Smooth muscle cell (in vitro differentiated cells): ENCODE measurements around the gene ADGRL2. TPM values are rescaled to one million over a fixed set of nuclear protein-coding genes. Genes with fewer than 3 reads are reported as not detected.

Source experiments
- DNase-seq: peaks from one replicate; lab custom pipeline; 2025; ENCODE audit not compliant: unreplicated experiment; lab: John Stamatoyannopoulos, UW
- H2AFZ ChIP-seq: fragments of 200-600 bp; sonication (generic); 2 replicates; pipeline ENCODE4 v1.6.0; 2016; ENCODE audit warnings: antibody characterized with exemption, low read depth, mild to moderate bottlenecking
- H3F3A ChIP-seq: fragments of 200-600 bp; sonication (generic); 2 replicates; pipeline ENCODE4 v1.6.0; 2017; ENCODE audit warnings: antibody characterized with exemption, low read depth
- H3K27ac ChIP-seq: fragments of 200-600 bp; sonication (generic); 2 replicates; pipeline ENCODE4 v1.5.1; 2016; ENCODE audit warnings: low read depth, mild to moderate bottlenecking
- H3K27me3 ChIP-seq: fragments of 200-600 bp; sonication (generic); 2 replicates; pipeline ENCODE4 v1.6.1; 2016; ENCODE audit warnings: low read depth, mild to moderate bottlenecking
- H3K36me3 ChIP-seq: fragments of 200-600 bp; sonication (generic); 2 replicates; pipeline ENCODE4 v1.5.1; 2016; ENCODE audit warnings: low read depth
- H3K4me1 ChIP-seq: fragments of 200-600 bp; sonication (generic); 2 replicates; pipeline ENCODE4 v1.5.1; 2016; ENCODE audit warnings: low read depth
- H3K4me2 ChIP-seq: fragments of 200-600 bp; sonication (generic); 2 replicates; pipeline ENCODE4 v1.6.0; 2016; ENCODE audit warnings: mild to moderate bottlenecking
- H3K4me3 ChIP-seq: fragments of 200-600 bp; sonication (generic); 2 replicates; pipeline ENCODE4 v1.5.1; 2016; ENCODE audit warnings: mild to moderate bottlenecking
- H3K79me2 ChIP-seq: fragments of 200-600 bp; sonication (generic); 2 replicates; pipeline ENCODE4 v1.6.0; 2016; ENCODE audit warnings: low read depth, mild to moderate bottlenecking
- H3K9ac ChIP-seq: fragments of 200-600 bp; sonication (generic); 2 replicates; pipeline ENCODE4 v1.6.0; 2016; ENCODE audit warnings: low read depth
- H3K9me3 ChIP-seq: fragments of 200-600 bp; sonication (generic); replicated peaks from 2 replicates; pipeline ENCODE4 v1.5.1; 2016; ENCODE audit warnings: low read depth
- H4K20me1 ChIP-seq: fragments of 200-600 bp; sonication (generic); 2 replicates; pipeline ENCODE4 v1.6.0; 2016; ENCODE audit warnings: low read depth
- CTCF ChIP-seq: fragments of 200-600 bp; sonication (generic); IDR thresholded peaks from 2 replicates; pipeline ENCODE4 v1.5.1; 2017; ENCODE audit warnings: borderline replicate concordance, mild to moderate bottlenecking, antibody characterized with exemption; ENCODE audit not compliant: insufficient read depth, poor library complexity, severe bottlenecking
- WGBS: methylation state at CpG from one replicate; pipeline ENCODE4 v1.1.7; 2016; ENCODE audit warnings: low lambda C conversion rate; 5-methylcytosine and 5-hydroxymethylcytosine counted together
- polyA plus RNA-seq: library from polyadenylated mRNA; unstranded; fragments of >200 nt; fragmentation: Nextera tagmentation; extraction: Ambion mirVana; gene quantifications from 2 replicates; pipeline ENCODE4 v1.2.1, GENCODE V29; 2016
- total RNA-seq: library from RNA; depleted of rRNA; stranded (reverse); fragments of >200 nt; gene quantifications from 2 replicates; pipeline ENCODE4 v1.2.3, GENCODE V29; 2014

The ADGRL2 gene
- total and polyA plus RNA-seq, 2 experiments from 2014 or later: 25.1 to 119 TPM

- Histone ChIP-seq H3K4me2 (no peak overlapping the region), H3K79me2 (peaks cover 100% of the 10 kb centered on the region), H3K27me3 (no peaks in the 10 kb centered on the region), H4K20me1 (peaks cover 74% of the 10 kb centered on the region), H2AFZ (no peak overlapping the region), H3K36me3 (no peaks in the 10 kb centered on the region), H3K4me3 (no peak overlapping the region), H3K27ac (no peak overlapping the region), H3K9me3 (no peaks in the 10 kb centered on the region), H3F3A (no peaks in the 10 kb centered on the region), H3K9ac (no peak overlapping the region), H3K4me1 (peaks cover 17% of the 10 kb centered on the region)
- WGBS: 80% methylated on average over 2 of the region's 2 CpGs
- DNase-seq: no peak
- TF ChIP-seq CTCF: no peak
These were observed 20.0 kb downstream of the ADGRL2 start for GRCh38 chr1:81820765-81821164.

GRCh38 chr1:81823082-81823481, 22.3 kb downstream of the ADGRL2 start:
- no peaks in the 10 kb centered on the region for H3K27me3 ChIP-seq
- H2AFZ ChIP-seq: no peak overlapping the region
- H3K4me2 ChIP-seq: no peak overlapping the region
- no peak for TF ChIP-seq CTCF
- H3K27ac ChIP-seq: no peak overlapping the region
- H3K4me3 ChIP-seq: no peak overlapping the region
- WGBS: 84% methylated on average over 4 of the region's 4 CpGs
- peaks cover 17% of the 10 kb centered on the region for H3K4me1 ChIP-seq
- no peaks in the 10 kb centered on the region for H3K36me3 ChIP-seq
- H3K9me3 ChIP-seq: no peaks in the 10 kb centered on the region
- H3K79me2 ChIP-seq: peaks cover 98% of the 10 kb centered on the region
- H3F3A ChIP-seq: no peaks in the 10 kb centered on the region
- no peak for DNase-seq
- H3K9ac ChIP-seq: no peak overlapping the region
- peaks cover 74% of the 10 kb centered on the region for H4K20me1 ChIP-seq

- peaks cover 70% of the 10 kb centered on the region for H4K20me1 ChIP-seq
- 70% methylated on average over 4 of the region's 4 CpGs for WGBS
- H3K27me3 ChIP-seq: no peaks in the 10 kb centered on the region
- H3K4me3 ChIP-seq: no peak overlapping the region
- H3K27ac ChIP-seq: no peak overlapping the region
- H3K4me2 ChIP-seq: no peak overlapping the region
- H3K9me3 ChIP-seq: no peaks in the 10 kb centered on the region
- H3K9ac ChIP-seq: no peak overlapping the region
- H3F3A ChIP-seq: no peaks in the 10 kb centered on the region
- DNase-seq: no peak
- TF ChIP-seq CTCF: no peak
- H2AFZ ChIP-seq: no peak overlapping the region
- peaks cover 12% of the 10 kb centered on the region for H3K4me1 ChIP-seq
- peaks cover 98% of the 10 kb centered on the region for H3K79me2 ChIP-seq
- H3K36me3 ChIP-seq: no peaks in the 10 kb centered on the region
These were observed 24.0 kb downstream of the ADGRL2 start for GRCh38 chr1:81824759-81825158.

GRCh38 chr1:81827942-81828341, 27.2 kb downstream of the ADGRL2 start:
- H3K27me3 ChIP-seq: no peaks in the 10 kb centered on the region
- peaks cover 13% of the 10 kb centered on the region for H3K4me1 ChIP-seq
- H3K4me3 ChIP-seq: no peak overlapping the region
- no peak for DNase-seq
- H3K9me3 ChIP-seq: no peaks in the 10 kb centered on the region
- H3K4me2 ChIP-seq: no peak overlapping the region
- H2AFZ ChIP-seq: no peak overlapping the region
- TF ChIP-seq CTCF: no peak
- no peak overlapping the region for H3K27ac ChIP-seq
- H3K79me2 ChIP-seq: peaks cover 91% of the 10 kb centered on the region
- peaks cover 66% of the 10 kb centered on the region for H4K20me1 ChIP-seq
- no peak overlapping the region for H3K9ac ChIP-seq
- H3F3A ChIP-seq: peaks cover 7% of the 10 kb centered on the region
- no peaks in the 10 kb centered on the region for H3K36me3 ChIP-seq
- 87% methylated on average over 1 of the region's 1 CpG for WGBS
